MM.1S (cell line): Measurements from ENCODE around the gene CDKN1B.
"Not testable (repeated sequence)": the region's sequence is repeated elsewhere in the genome, so short reads cannot be mapped to it uniquely, and the experiment has no call there.

Experiments used
- DNase-seq: peaks from one replicate; pipeline ENCODE4 v3.0.0-alpha.2; 2015
- H2AFZ ChIP-seq: fragments of 300-600 bp; sonication (generic); 2 replicates; pipeline ENCODE4 v1.6.0; 2016; ENCODE audit warnings: antibody characterized with exemption, low read length
- H3F3A ChIP-seq: fragments of 300-600 bp; sonication (generic); 2 replicates; pipeline ENCODE4 v1.6.1; 2016; ENCODE audit warnings: mild to moderate bottlenecking, antibody characterized with exemption, low read length, moderate library complexity, mixed read lengths; ENCODE audit not compliant: insufficient read depth
- H3K27ac ChIP-seq: fragments of 300-600 bp; sonication (generic); 2 replicates; pipeline ENCODE4 v1.5.1; 2016; ENCODE audit warnings: mild to moderate bottlenecking, low read length
- H3K27me3 ChIP-seq: fragments of 300-600 bp; sonication (generic); replicated peaks from 2 replicates; pipeline ENCODE4 v1.6.0; 2016; ENCODE audit warnings: low read length; ENCODE audit not compliant: insufficient read depth
- H3K36me3 ChIP-seq: fragments of 300-600 bp; sonication (generic); replicated peaks from 2 replicates; pipeline ENCODE4 v1.6.1; 2016; ENCODE audit warnings: mild to moderate bottlenecking, low read length, mixed read lengths; ENCODE audit not compliant: insufficient read depth
- H3K4me1 ChIP-seq: fragments of 300-600 bp; sonication (generic); 2 replicates; pipeline ENCODE4 v1.6.1; 2016; ENCODE audit warnings: low read length, mixed read lengths
- H3K4me2 ChIP-seq: fragments of 300-600 bp; sonication (generic); 2 replicates; pipeline ENCODE4 v1.6.0; 2016; ENCODE audit warnings: low read depth, low read length
- H3K4me3 ChIP-seq: fragments of 300-600 bp; sonication (generic); 2 replicates; pipeline ENCODE4 v1.5.1; 2016; ENCODE audit warnings: low read length, mixed read lengths
- H3K79me2 ChIP-seq: fragments of 300-600 bp; sonication (generic); 2 replicates; pipeline ENCODE4 v1.6.1; 2016; ENCODE audit warnings: mixed run types, low read length, mixed read lengths
- H3K9ac ChIP-seq: fragments of 300-600 bp; sonication (generic); 2 replicates; pipeline ENCODE4 v1.6.1; 2016; ENCODE audit warnings: low read length, mixed read lengths
- H3K9me2 ChIP-seq: fragments of 300-600 bp; sonication (generic); replicated peaks from 2 replicates; pipeline ENCODE4 v1.6.1; 2016; ENCODE audit warnings: mild to moderate bottlenecking, low read length, mixed read lengths; ENCODE audit not compliant: insufficient read depth
- H3K9me3 ChIP-seq: fragments of 300-600 bp; sonication (generic); replicated peaks from 2 replicates; pipeline ENCODE4 v1.6.1; 2016; ENCODE audit warnings: mild to moderate bottlenecking, low read length, mixed read lengths; ENCODE audit not compliant: insufficient read depth
- H4K20me1 ChIP-seq: fragments of 300-600 bp; sonication (generic); 2 replicates; pipeline ENCODE4 v1.6.1; 2016; ENCODE audit warnings: mild to moderate bottlenecking, low read length, moderate library complexity, mixed read lengths; ENCODE audit not compliant: insufficient read depth
- CTCF ChIP-seq: fragments of 300-600 bp; sonication (generic); IDR thresholded peaks from 2 replicates; pipeline ENCODE4 v1.5.1; 2016; ENCODE audit warnings: antibody characterized with exemption, low read length, mixed read lengths
- EZH2 ChIP-seq: fragments of 300-600 bp; sonication (generic); optimal IDR thresholded peaks from 2 replicates; pipeline ENCODE3; 2017; ENCODE audit warnings: low read depth, mild to moderate bottlenecking, antibody characterized with exemption, low read length, mixed read lengths
- EZH2phosphoT487 ChIP-seq: fragments of 300-600 bp; sonication (generic); IDR thresholded peaks from 2 replicates; pipeline ENCODE4 v1.6.1; 2018; ENCODE audit warnings: antibody characterized with exemption, low read length

Gene CDKN1B

DNA sequence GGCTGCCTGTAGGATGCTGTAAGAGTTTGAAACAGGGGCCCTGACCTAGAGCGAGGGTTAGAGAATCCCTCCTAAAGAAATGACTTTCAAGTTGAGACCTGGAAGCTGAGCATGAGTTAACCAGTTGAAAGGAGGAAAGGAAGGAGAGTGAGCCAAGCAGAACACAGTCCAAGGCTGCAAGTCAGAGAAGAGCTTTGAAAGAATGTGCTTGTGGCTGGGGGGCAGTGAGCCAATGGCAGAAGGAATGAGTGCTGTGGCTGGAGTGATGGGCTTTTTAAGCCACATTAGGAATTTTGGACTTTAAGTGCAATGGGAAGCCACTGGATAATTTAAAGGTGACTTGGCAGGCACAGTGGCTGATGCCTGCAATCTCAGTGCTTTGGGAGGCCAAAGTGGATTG lies 18.1 kb downstream of the CDKN1B start:
- DNase-seq, result no peak
- Histone ChIP-seq H3K9me3 (no peaks in the 10 kb centered on the region), H3K4me3 (no peak overlapping the region), H3K36me3 (no peaks in the 10 kb centered on the region; the same call in 1 of the 2 replicates), H3K79me2 (peaks cover 95% of the 10 kb centered on the region), H3F3A (peaks cover 8% of the 10 kb centered on the region), H4K20me1 (no peaks in the 10 kb centered on the region), H3K9me2 (no peaks in the 10 kb centered on the region), H3K27me3 (no peaks in the 10 kb centered on the region), H3K4me2 (no peak overlapping the region), H2AFZ (no peak overlapping the region), H3K9ac (no peak overlapping the region), H3K27ac (no peak overlapping the region), H3K4me1 (peaks cover 23% of the 10 kb centered on the region; the same call in 1 of the 2 replicates)
- TF ChIP-seq CTCF (no peak), EZH2phosphoT487 (no peak), EZH2 (no peak)

DNA sequence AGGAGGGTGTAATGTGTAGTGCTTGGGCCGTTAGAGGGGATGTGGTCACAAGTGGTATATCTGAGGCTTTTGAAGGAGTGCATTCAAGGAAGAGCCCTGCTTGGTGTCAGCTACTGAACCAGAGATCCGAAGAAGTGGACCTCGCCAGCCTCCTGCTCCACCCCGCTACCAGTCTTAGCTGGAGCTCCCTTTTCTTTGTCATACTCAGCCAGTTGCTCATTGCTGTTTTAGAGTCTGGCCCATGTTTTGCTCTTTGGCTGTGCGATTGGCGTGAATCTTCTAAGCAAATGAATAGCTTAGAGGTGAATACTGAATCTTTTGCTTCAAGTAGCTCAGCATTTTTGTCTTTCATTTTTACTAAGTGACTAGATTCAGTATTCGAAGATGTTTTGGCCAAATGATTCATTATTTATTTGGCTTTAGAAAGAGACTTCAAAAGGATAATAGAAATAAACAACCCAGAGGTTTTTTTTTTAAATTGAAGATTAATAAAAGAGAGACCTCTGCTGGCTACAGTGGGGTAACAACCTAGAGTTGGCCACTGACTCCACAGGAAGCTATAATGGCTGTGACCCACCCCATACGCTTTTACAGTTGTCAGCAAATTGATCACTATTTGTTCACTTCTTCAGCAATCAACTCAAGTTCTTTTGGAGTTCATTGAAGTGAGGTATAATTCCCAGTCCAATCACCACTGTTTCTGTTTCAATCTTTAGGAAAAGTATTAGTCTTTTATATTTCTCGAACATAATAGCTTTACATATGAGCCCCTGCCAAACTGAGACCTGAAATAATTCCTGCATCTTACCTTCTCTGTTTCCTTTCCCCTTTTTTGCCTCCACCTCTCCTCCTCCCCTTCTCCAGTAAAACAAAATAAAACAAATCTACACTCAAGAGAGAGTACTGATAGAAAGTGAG lies 19.9 kb downstream of the CDKN1B start:
- peak overlapping the region; percentile 45 for H3K4me2 ChIP-seq
- no peak overlapping the region; the same call in 1 of the 2 replicates for H2AFZ ChIP-seq
- H3F3A ChIP-seq, result peaks cover 8% of the 10 kb centered on the region
- H3K4me3 ChIP-seq, result peak overlapping the region; percentile 7; the same call in 1 of the 2 replicates
- H4K20me1 ChIP-seq, result no peaks in the 10 kb centered on the region
- H3K9me2 ChIP-seq, result no peaks in the 10 kb centered on the region
- H3K27ac ChIP-seq, result peak overlapping the region; percentile 53; the same call in 1 of the 2 replicates
- no peaks in the 10 kb centered on the region for H3K9me3 ChIP-seq
- H3K36me3 ChIP-seq, result no peaks in the 10 kb centered on the region
- peaks cover 95% of the 10 kb centered on the region for H3K79me2 ChIP-seq
- no peak for TF ChIP-seq EZH2phosphoT487
- TF ChIP-seq EZH2, result no peak
- TF ChIP-seq CTCF, result peak; percentile 55
- H3K27me3 ChIP-seq, result no peaks in the 10 kb centered on the region
- no peak overlapping the region; the same call in 1 of the 2 replicates for H3K9ac ChIP-seq
- DNase-seq, result peak; percentile 56
- H3K4me1 ChIP-seq, result peaks cover 40% of the 10 kb centered on the region; the same call in 1 of the 2 replicates

DNA sequence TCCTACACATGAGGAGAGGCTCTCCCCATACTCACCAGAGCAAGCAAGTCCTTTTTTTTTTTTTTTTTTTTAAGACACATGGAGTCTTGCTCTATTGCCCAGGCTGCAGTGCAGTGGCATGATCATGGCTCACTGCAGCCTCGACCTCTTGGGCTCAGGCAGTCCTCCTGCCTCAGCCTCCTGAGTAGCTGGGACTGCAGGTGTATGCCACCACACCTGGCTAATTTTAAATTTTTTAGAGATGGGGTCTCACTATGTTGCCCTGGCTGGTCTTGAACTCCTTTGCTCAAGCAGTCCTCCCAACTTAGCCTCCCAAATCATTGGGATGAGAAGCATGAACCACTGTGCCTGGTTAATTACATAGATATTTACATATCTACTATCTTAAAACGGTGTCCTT lies 21.0 kb downstream of the CDKN1B start:
- Histone ChIP-seq H3K79me2 (peaks cover 92% of the 10 kb centered on the region), H3K4me1 (peaks cover 41% of the 10 kb centered on the region; the same call in 1 of the 2 replicates)
- not testable (repeated sequence) for H3K27ac ChIP-seq, H4K20me1 ChIP-seq, H3F3A ChIP-seq, H3K9me3 ChIP-seq, H3K9ac ChIP-seq, H3K36me3 ChIP-seq, H3K9me2 ChIP-seq, H3K27me3 ChIP-seq, H2AFZ ChIP-seq, DNase-seq, H3K4me2 ChIP-seq, H3K4me3 ChIP-seq

DNA sequence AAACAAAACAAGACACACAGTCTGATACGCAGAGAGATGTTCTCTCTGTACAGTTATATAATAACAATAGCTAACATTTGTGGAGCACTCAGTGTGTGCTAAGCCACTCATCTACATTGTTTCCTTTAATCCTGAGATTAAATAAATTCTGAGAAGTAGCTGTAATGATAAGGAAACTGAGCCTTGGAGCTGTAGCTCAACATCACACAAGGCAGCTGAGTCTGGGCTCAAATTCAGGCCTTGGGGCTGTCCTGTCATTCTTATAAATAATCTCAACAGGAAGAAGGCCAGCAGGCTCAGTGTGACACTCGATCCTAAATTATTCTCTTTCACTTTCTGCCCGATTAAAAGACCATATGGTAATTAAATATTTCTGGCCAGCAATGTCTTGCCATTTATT lies 24.5 kb downstream of the CDKN1B start:
- no peak overlapping the region for H3K9ac ChIP-seq
- no peaks in the 10 kb centered on the region for H3K36me3 ChIP-seq
- peak overlapping the region; percentile 23 for H3K4me2 ChIP-seq
- no peak for DNase-seq
- H2AFZ ChIP-seq, result no peak overlapping the region
- peaks cover 3% of the 10 kb centered on the region; the same call in 1 of the 2 replicates for H3F3A ChIP-seq
- peaks cover 21% of the 10 kb centered on the region; the same call in 1 of the 2 replicates for H3K4me1 ChIP-seq
- H3K27me3 ChIP-seq, result no peaks in the 10 kb centered on the region
- H3K9me2 ChIP-seq, result no peaks in the 10 kb centered on the region
- TF ChIP-seq EZH2phosphoT487 (no peak), EZH2 (no peak), CTCF (no peak)
- no peak overlapping the region for H3K4me3 ChIP-seq
- H3K9me3 ChIP-seq, result no peaks in the 10 kb centered on the region
- peaks cover 88% of the 10 kb centered on the region for H3K79me2 ChIP-seq
- H3K27ac ChIP-seq, result no peak overlapping the region
- no peaks in the 10 kb centered on the region for H4K20me1 ChIP-seq
